ENCODE data around the gene SLC1A3. TPM values are rescaled to one million over a fixed set of nuclear protein-coding genes. Genes with fewer than 3 reads are reported as not detected.

SLC1A3 gene
- polyA plus RNA-seq, 2 donors: 13.5 to 16.1 TPM

GRCh38 chr5:36701085-36701698 lies 94.8 kb downstream of the SLC1A3 start:
- H3K4me3 ChIP-seq (ENCODE audit: low read depth in 1 of 2, low read length in 2 of 2): no peak overlapping the region
- 52 to 61% methylated on average over 4 of the region's 4 CpGs for WGBS, 2 donors
- H3K27ac ChIP-seq (ENCODE audit: low read depth in 2 of 2, low read length in 1 of 2): no peak overlapping the region
- H3K27me3 ChIP-seq (ENCODE audit: control insufficient read depth in 1 of 2, insufficient read depth in 2 of 2, low read length in 2 of 2): no peaks in the 10 kb centered on the region
- no peaks in the 10 kb centered on the region for H3K36me3 ChIP-seq (ENCODE audit: control insufficient read depth in 2 of 2, insufficient read depth in 2 of 2, low read length in 1 of 2)
- no peaks in the 10 kb centered on the region for H3K4me1 ChIP-seq (ENCODE audit: control insufficient read depth in 2 of 2, insufficient read depth in 2 of 2, low read length in 1 of 2)
- peaks cover 0 to 2% of the 10 kb centered on the region in 2 donors for H3K9me3 ChIP-seq (ENCODE audit: control insufficient read depth in 2 of 2, insufficient read depth in 1 of 2, low read depth in 1 of 2, low read length in 1 of 2)

- Histone ChIP-seq H3K27ac (ENCODE audit: low read depth in 2 of 2, low read length in 1 of 2) (no peak overlapping the region), H3K9me3 (ENCODE audit: control insufficient read depth in 2 of 2, insufficient read depth in 1 of 2, low read depth in 1 of 2, low read length in 1 of 2) (peaks cover 0 to 2% of the 10 kb centered on the region in 2 donors), H3K27me3 (ENCODE audit: control insufficient read depth in 1 of 2, insufficient read depth in 2 of 2, low read length in 2 of 2) (no peaks in the 10 kb centered on the region), H3K36me3 (ENCODE audit: control insufficient read depth in 2 of 2, insufficient read depth in 2 of 2, low read length in 1 of 2) (no peaks in the 10 kb centered on the region), H3K4me1 (ENCODE audit: control insufficient read depth in 2 of 2, insufficient read depth in 2 of 2, low read length in 1 of 2) (no peaks in the 10 kb centered on the region), H3K4me3 (ENCODE audit: low read depth in 1 of 2, low read length in 2 of 2) (no peak overlapping the region)
- 64 to 69% methylated on average over 5 of the region's 5 CpGs for WGBS, 2 donors
Measured at GRCh38 chr5:36703245-36703860, 96.9 kb downstream of the SLC1A3 start.

GRCh38 chr5:36704131-36704530 lies 97.7 kb downstream of the SLC1A3 start:
- Histone ChIP-seq H3K36me3 (ENCODE audit: control insufficient read depth in 2 of 2, insufficient read depth in 2 of 2, low read length in 1 of 2) (no peaks in the 10 kb centered on the region), H3K4me1 (ENCODE audit: control insufficient read depth in 2 of 2, insufficient read depth in 2 of 2, low read length in 1 of 2) (no peaks in the 10 kb centered on the region), H3K27me3 (ENCODE audit: control insufficient read depth in 1 of 2, insufficient read depth in 2 of 2, low read length in 2 of 2) (no peaks in the 10 kb centered on the region), H3K9me3 (ENCODE audit: control insufficient read depth in 2 of 2, insufficient read depth in 1 of 2, low read depth in 1 of 2, low read length in 1 of 2) (peaks cover 0 to 2% of the 10 kb centered on the region in 2 donors), H3K27ac (ENCODE audit: low read depth in 2 of 2, low read length in 1 of 2) (no peak overlapping the region), H3K4me3 (ENCODE audit: low read depth in 1 of 2, low read length in 2 of 2) (no peak overlapping the region)
- 19 to 29% methylated on average over 1 of the region's 1 CpG for WGBS, 2 donors

GRCh38 chr5:36705055-36705454 lies 98.6 kb downstream of the SLC1A3 start:
- Histone ChIP-seq H3K4me3 (ENCODE audit: low read depth in 1 of 2, low read length in 2 of 2) (no peak overlapping the region), H3K9me3 (ENCODE audit: control insufficient read depth in 2 of 2, insufficient read depth in 1 of 2, low read depth in 1 of 2, low read length in 1 of 2) (peaks cover 0 to 2% of the 10 kb centered on the region in 2 donors), H3K4me1 (ENCODE audit: control insufficient read depth in 2 of 2, insufficient read depth in 2 of 2, low read length in 1 of 2) (no peaks in the 10 kb centered on the region), H3K27ac (ENCODE audit: low read depth in 2 of 2, low read length in 1 of 2) (no peak overlapping the region), H3K27me3 (ENCODE audit: control insufficient read depth in 1 of 2, insufficient read depth in 2 of 2, low read length in 2 of 2) (no peaks in the 10 kb centered on the region), H3K36me3 (ENCODE audit: control insufficient read depth in 2 of 2, insufficient read depth in 2 of 2, low read length in 1 of 2) (no peaks in the 10 kb centered on the region)
- 86% methylated on average over 3 of the region's 3 CpGs for WGBS, 2 donors

- Histone ChIP-seq H3K4me3 (ENCODE audit: low read depth in 1 of 2, low read length in 2 of 2) (no peak overlapping the region), H3K27me3 (ENCODE audit: control insufficient read depth in 1 of 2, insufficient read depth in 2 of 2, low read length in 2 of 2) (no peaks in the 10 kb centered on the region), H3K4me1 (ENCODE audit: control insufficient read depth in 2 of 2, insufficient read depth in 2 of 2, low read length in 1 of 2) (no peaks in the 10 kb centered on the region), H3K27ac (ENCODE audit: low read depth in 2 of 2, low read length in 1 of 2) (no peak overlapping the region), H3K9me3 (ENCODE audit: control insufficient read depth in 2 of 2, insufficient read depth in 1 of 2, low read depth in 1 of 2, low read length in 1 of 2) (peaks cover 0 to 2% of the 10 kb centered on the region in 2 donors), H3K36me3 (ENCODE audit: control insufficient read depth in 2 of 2, insufficient read depth in 2 of 2, low read length in 1 of 2) (no peaks in the 10 kb centered on the region)
- 61 to 62% methylated on average over 4 of the region's 4 CpGs for WGBS, 2 donors
Measured at GRCh38 chr5:36706662-36707061, 100.3 kb downstream of the SLC1A3 start.

- Histone ChIP-seq H3K27ac (ENCODE audit: low read depth in 2 of 2, low read length in 1 of 2) (no peak overlapping the region), H3K36me3 (ENCODE audit: control insufficient read depth in 2 of 2, insufficient read depth in 2 of 2, low read length in 1 of 2) (no peaks in the 10 kb centered on the region), H3K9me3 (ENCODE audit: control insufficient read depth in 2 of 2, insufficient read depth in 1 of 2, low read depth in 1 of 2, low read length in 1 of 2) (no peaks in the 10 kb centered on the region), H3K4me3 (ENCODE audit: low read depth in 1 of 2, low read length in 2 of 2) (no peak overlapping the region), H3K4me1 (ENCODE audit: control insufficient read depth in 2 of 2, insufficient read depth in 2 of 2, low read length in 1 of 2) (no peaks in the 10 kb centered on the region), H3K27me3 (ENCODE audit: control insufficient read depth in 1 of 2, insufficient read depth in 2 of 2, low read length in 2 of 2) (no peaks in the 10 kb centered on the region)
- 85 to 90% methylated on average over 5 of the region's 5 CpGs for WGBS, 2 donors
Measured at GRCh38 chr5:36708996-36709395, 102.6 kb downstream of the SLC1A3 start.

- Histone ChIP-seq H3K27me3 (ENCODE audit: control insufficient read depth in 1 of 2, insufficient read depth in 2 of 2, low read length in 2 of 2) (no peaks in the 10 kb centered on the region), H3K9me3 (ENCODE audit: control insufficient read depth in 2 of 2, insufficient read depth in 1 of 2, low read depth in 1 of 2, low read length in 1 of 2) (no peaks in the 10 kb centered on the region), H3K4me1 (ENCODE audit: control insufficient read depth in 2 of 2, insufficient read depth in 2 of 2, low read length in 1 of 2) (no peaks in the 10 kb centered on the region), H3K4me3 (ENCODE audit: low read depth in 1 of 2, low read length in 2 of 2) (no peak overlapping the region), H3K27ac (ENCODE audit: low read depth in 2 of 2, low read length in 1 of 2) (no peak overlapping the region), H3K36me3 (ENCODE audit: control insufficient read depth in 2 of 2, insufficient read depth in 2 of 2, low read length in 1 of 2) (no peaks in the 10 kb centered on the region)
- WGBS, 2 donors: 64 to 83% methylated on average over 3 of the region's 3 CpGs
Measured at GRCh38 chr5:36710039-36710438, 103.6 kb downstream of the SLC1A3 start.

GRCh38 chr5:36712706-36713105 lies 106.3 kb downstream of the SLC1A3 start:
- H3K27me3 ChIP-seq (ENCODE audit: control insufficient read depth in 1 of 2, insufficient read depth in 2 of 2, low read length in 2 of 2): no peaks in the 10 kb centered on the region
- WGBS, 2 donors: 36 to 47% methylated on average over 3 of the region's 3 CpGs
- H3K9me3 ChIP-seq (ENCODE audit: control insufficient read depth in 2 of 2, insufficient read depth in 1 of 2, low read depth in 1 of 2, low read length in 1 of 2): no peaks in the 10 kb centered on the region

GRCh38 chr5:36713541-36713940 lies 107.1 kb downstream of the SLC1A3 start:
- Histone ChIP-seq H3K36me3 (ENCODE audit: control insufficient read depth in 2 of 2, insufficient read depth in 2 of 2, low read length in 1 of 2) (no peaks in the 10 kb centered on the region), H3K9me3 (ENCODE audit: control insufficient read depth in 2 of 2, insufficient read depth in 1 of 2, low read depth in 1 of 2, low read length in 1 of 2) (no peaks in the 10 kb centered on the region), H3K4me1 (ENCODE audit: control insufficient read depth in 2 of 2, insufficient read depth in 2 of 2, low read length in 1 of 2) (no peaks in the 10 kb centered on the region), H3K27ac (ENCODE audit: low read depth in 2 of 2, low read length in 1 of 2) (no peak overlapping the region), H3K4me3 (ENCODE audit: low read depth in 1 of 2, low read length in 2 of 2) (no peak overlapping the region), H3K27me3 (ENCODE audit: control insufficient read depth in 1 of 2, insufficient read depth in 2 of 2, low read length in 2 of 2) (no peaks in the 10 kb centered on the region)
- 43 to 56% methylated on average over 2 of the region's 2 CpGs for WGBS, 2 donors

More at GRCh38 chr5:36712706-36713105, 106.3 kb downstream of the SLC1A3 start:
- Histone ChIP-seq H3K27ac (ENCODE audit: low read depth in 2 of 2, low read length in 1 of 2) (peak overlapping the region; percentile 45 to 53), H3K4me1 (ENCODE audit: control insufficient read depth in 2 of 2, insufficient read depth in 2 of 2, low read length in 1 of 2) (no peaks in the 10 kb centered on the region), H3K36me3 (ENCODE audit: control insufficient read depth in 2 of 2, insufficient read depth in 2 of 2, low read length in 1 of 2) (no peaks in the 10 kb centered on the region), H3K4me3 (ENCODE audit: low read depth in 1 of 2, low read length in 2 of 2) (no peak overlapping the region)

- no peaks in the 10 kb centered on the region for H3K9me3 ChIP-seq (ENCODE audit: control insufficient read depth in 2 of 2, insufficient read depth in 1 of 2, low read depth in 1 of 2, low read length in 1 of 2)
- no peaks in the 10 kb centered on the region for H3K36me3 ChIP-seq (ENCODE audit: control insufficient read depth in 2 of 2, insufficient read depth in 2 of 2, low read length in 1 of 2)
- H3K4me1 ChIP-seq (ENCODE audit: control insufficient read depth in 2 of 2, insufficient read depth in 2 of 2, low read length in 1 of 2): no peaks in the 10 kb centered on the region
- no peaks in the 10 kb centered on the region for H3K27me3 ChIP-seq (ENCODE audit: control insufficient read depth in 1 of 2, insufficient read depth in 2 of 2, low read length in 2 of 2)
- no peak overlapping the region for H3K27ac ChIP-seq (ENCODE audit: low read depth in 2 of 2, low read length in 1 of 2)
- no peak overlapping the region for H3K4me3 ChIP-seq (ENCODE audit: low read depth in 1 of 2, low read length in 2 of 2)
- WGBS, 2 donors: 67 to 79% methylated on average over 4 of the region's 4 CpGs
Measured at GRCh38 chr5:36717131-36717695, 110.8 kb downstream of the SLC1A3 start.

Measured in esophagus (tissue), 2 donors.